Measurements from ENCODE around the gene BEST4. TPM values are rescaled to one million over a fixed set of nuclear protein-coding genes. Genes with fewer than 3 reads are reported as not detected.
A peak's percentile ranks its signal among the peaks of the same experiment; 100 is the strongest.

Gene BEST4
- total RNA-seq, 2 experiments from 2014 or later, result 0.44 to 3.1 TPM

DNA sequence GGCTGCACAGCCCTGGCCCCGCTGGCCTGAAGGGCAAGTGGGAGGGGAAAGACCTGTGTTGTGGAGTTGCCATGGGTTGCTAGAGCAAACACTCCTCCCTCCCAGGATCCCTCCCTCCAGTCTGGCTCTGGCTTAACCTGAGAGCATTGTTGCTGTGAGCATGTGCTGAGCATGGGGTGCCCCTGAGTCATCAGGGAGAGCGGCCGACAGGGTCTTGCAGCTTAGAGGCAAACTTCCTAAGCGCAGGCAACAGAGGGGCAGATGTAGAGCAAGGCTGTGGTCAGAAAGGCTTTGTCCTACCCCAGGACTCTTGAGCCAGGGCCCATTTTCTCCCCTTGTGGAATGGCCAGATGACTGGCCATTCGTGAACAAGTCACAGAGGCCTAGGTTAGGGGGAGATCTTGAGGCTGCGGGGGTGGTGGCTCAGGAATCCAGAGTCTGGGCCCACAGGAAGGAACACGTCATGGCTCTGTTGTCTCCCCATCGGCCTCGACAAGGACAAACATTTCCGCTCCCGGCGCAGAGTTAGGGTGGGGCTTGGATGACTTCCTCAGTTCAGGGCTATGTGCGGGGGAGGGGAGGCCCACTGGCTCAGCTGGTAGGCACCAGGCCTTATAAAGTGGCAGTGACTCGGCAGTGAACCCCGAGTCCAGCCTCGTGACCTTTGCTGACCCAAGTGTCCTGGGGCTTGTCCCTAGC is 19.5 kb upstream of the BEST4 start:
- Histone ChIP-seq H4K20me1 (ENCODE audit: insufficient read depth, low read length) (no peaks in the 10 kb centered on the region), H3K79me2 (ENCODE audit: insufficient read depth, low read depth, low read length) (no peaks in the 10 kb centered on the region), H3K36me3 (ENCODE audit: insufficient read depth, low read length) (peaks cover 15% of the 10 kb centered on the region), H3K9me3 (ENCODE audit: low read length) (no peaks in the 10 kb centered on the region), H3K4me1 (ENCODE audit: insufficient read depth, low read length, poor library complexity, severe bottlenecking) (peaks cover 44% of the 10 kb centered on the region), H3K9me2 (ENCODE audit: insufficient read depth, low read length) (no peaks in the 10 kb centered on the region), H3K4me2 (ENCODE audit: low read length) (peak overlapping the region; percentile 57), H3K4me3 (ENCODE audit: low read depth, low read length, poor library complexity, severe bottlenecking) (no peak overlapping the region), H3K27ac (ENCODE audit: low read depth, low read length, poor library complexity, severe bottlenecking) (peak overlapping the region; percentile 74), H2AFZ (ENCODE audit: low read length) (peak overlapping the region; percentile 11; the same call in 1 of the 2 replicates)
- intact Hi-C loops (cut with micrococcal nuclease; ENCODE audit: unreplicated experiment), result no loop called here
- ChIA-PET POLR2A (interaction anchor here (0.5 to 4.2 kb wide), 5 partner anchors 12 to 693 kb away, joined by 3 to 54 read pairs (median 13); partner anchors contain the start of gene RNU5D-1), CTCF (ENCODE audit: unreplicated experiment) (no interaction called here)
- BruUV-seq (replicated peaks), result no TSS peak
- TF ChIP-seq, protein P1, sequence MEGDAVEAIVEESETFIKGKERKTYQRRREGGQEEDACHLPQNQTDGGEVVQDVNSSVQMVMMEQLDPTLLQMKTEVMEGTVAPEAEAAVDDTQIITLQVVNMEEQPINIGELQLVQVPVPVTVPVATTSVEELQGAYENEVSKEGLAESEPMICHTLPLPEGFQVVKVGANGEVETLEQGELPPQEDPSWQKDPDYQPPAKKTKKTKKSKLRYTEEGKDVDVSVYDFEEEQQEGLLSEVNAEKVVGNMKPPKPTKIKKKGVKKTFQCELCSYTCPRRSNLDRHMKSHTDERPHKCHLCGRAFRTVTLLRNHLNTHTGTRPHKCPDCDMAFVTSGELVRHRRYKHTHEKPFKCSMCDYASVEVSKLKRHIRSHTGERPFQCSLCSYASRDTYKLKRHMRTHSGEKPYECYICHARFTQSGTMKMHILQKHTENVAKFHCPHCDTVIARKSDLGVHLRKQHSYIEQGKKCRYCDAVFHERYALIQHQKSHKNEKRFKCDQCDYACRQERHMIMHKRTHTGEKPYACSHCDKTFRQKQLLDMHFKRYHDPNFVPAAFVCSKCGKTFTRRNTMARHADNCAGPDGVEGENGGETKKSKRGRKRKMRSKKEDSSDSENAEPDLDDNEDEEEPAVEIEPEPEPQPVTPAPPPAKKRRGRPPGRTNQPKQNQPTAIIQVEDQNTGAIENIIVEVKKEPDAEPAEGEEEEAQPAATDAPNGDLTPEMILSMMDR (conservative IDR thresholded peaks at IDR 0.05; ENCODE audit: low read length), result no peak
- no peak for TF ChIP-seq EZH2phosphoT487 (IDR thresholded peaks at IDR 0.05; ENCODE audit: borderline replicate concordance, low read depth, low read length)
- DNase-seq (ENCODE audit: low spot score), result peak; percentile 68

DNA sequence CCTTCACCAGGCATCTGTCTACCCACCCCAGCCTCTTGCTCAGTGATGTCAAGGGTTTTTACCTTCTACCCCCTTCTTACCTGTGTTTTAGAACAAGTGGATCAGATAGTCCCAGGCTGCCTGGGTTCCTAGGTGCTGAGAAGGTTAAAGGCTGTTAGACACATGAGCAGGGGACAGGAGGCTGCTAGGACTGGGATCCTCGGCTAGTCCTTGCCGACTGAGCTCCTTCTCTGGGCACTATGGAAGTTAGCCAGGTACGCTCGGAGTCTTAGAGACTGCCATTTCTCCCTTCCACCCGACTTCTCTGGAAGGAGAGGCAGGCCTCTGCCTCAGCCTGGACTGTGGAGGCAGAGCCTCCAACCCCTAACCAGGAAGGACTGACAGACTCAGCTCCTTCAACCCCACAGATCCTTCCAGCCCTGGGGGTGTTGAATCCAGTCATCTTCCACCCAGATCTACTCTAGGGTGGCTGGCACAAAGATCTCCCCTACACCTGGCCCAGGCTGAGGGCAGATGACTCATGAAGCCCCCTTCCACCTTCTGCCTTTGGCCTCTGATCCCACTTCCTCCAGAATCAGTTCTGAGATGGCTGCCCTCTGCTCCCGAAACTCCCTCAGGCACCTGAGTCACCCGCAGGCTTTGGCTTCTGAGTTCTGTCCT is 18.9 kb upstream of the BEST4 start, which contains the start of gene DYNLT4:
Gene DYNLT4 (minus strand): TSS at position 648 of the 660 bp plus-strand sequence. CDS start 683 bp downstream, outside the sequence.
- Histone ChIP-seq H3K4me1 (ENCODE audit: insufficient read depth, low read length, poor library complexity, severe bottlenecking) (peaks cover 51% of the 10 kb centered on the region), H3K4me2 (ENCODE audit: low read length) (peak within 1 kb of the TSS; percentile 57), H3K4me3 (ENCODE audit: low read depth, low read length, poor library complexity, severe bottlenecking) (no peak within 1 kb of the TSS), H4K20me1 (ENCODE audit: insufficient read depth, low read length) (no peaks in the 10 kb centered on the region), H2AFZ (ENCODE audit: low read length) (peak within 1 kb of the TSS; percentile 11; the same call in 1 of the 2 replicates), H3K9me2 (ENCODE audit: insufficient read depth, low read length) (no peaks in the 10 kb centered on the region), H3K27ac (ENCODE audit: low read depth, low read length, poor library complexity, severe bottlenecking) (peak within 1 kb of the TSS; percentile 74), H3K36me3 (ENCODE audit: insufficient read depth, low read length) (peaks cover 15% of the 10 kb centered on the region), H3K9me3 (ENCODE audit: low read length) (no peaks in the 10 kb centered on the region), H3K79me2 (ENCODE audit: insufficient read depth, low read depth, low read length) (no peaks in the 10 kb centered on the region)
- DNase-seq (ENCODE audit: low spot score), result no peak
- TF ChIP-seq EZH2phosphoT487 (IDR thresholded peaks at IDR 0.05; ENCODE audit: borderline replicate concordance, low read depth, low read length), result no peak
- TF ChIP-seq, protein P1 (conservative IDR thresholded peaks at IDR 0.05; ENCODE audit: low read length), result no peak
- intact Hi-C loops (cut with micrococcal nuclease; ENCODE audit: unreplicated experiment), result no loop called here
- BruUV-seq (replicated peaks), result no TSS peak
- POLR2A ChIA-PET, result no interaction called here
- CTCF ChIA-PET (ENCODE audit: unreplicated experiment), result no interaction called here
